Neural progenitor cell (in vitro differentiated cells): ENCODE results near the gene PLIN5. TPM values are rescaled to one million over a fixed set of nuclear protein-coding genes. Genes with fewer than 3 reads are reported as not detected.

Experiments used
- DNase-seq: peaks from one replicate; pipeline ENCODE4 v3.0.0-alpha.2; 2016; ENCODE audit warnings: low spot score
- H2AFZ ChIP-seq: fragments of 200-600 bp; sonication (generic); replicated peaks from 2 replicates; pipeline ENCODE4 v1.6.1; 2016; ENCODE audit warnings: antibody characterized with exemption
- H3F3A ChIP-seq: fragments of 200-600 bp; sonication (generic); 2 replicates; pipeline ENCODE4 v1.6.1; 2016; ENCODE audit warnings: antibody characterized with exemption, low read depth
- H3K27ac ChIP-seq: fragments of 200-600 bp; sonication (generic); 2 replicates; pipeline ENCODE4 v1.5.1; 2016; ENCODE audit warnings: mild to moderate bottlenecking
- H3K27me3 ChIP-seq: fragments of 200-600 bp; sonication (generic); 2 replicates; pipeline ENCODE4 v1.6.1; 2016; ENCODE audit warnings: mild to moderate bottlenecking, moderate library complexity
- H3K36me3 ChIP-seq: fragments of 200-600 bp; sonication (generic); 2 replicates; pipeline ENCODE4 v1.5.1; 2016
- H3K4me1 ChIP-seq: fragments of 200-600 bp; sonication (generic); 2 replicates; pipeline ENCODE4 v1.6.1; 2016; ENCODE audit warnings: mixed run types
- H3K4me2 ChIP-seq: fragments of 200-600 bp; sonication (generic); 2 replicates; pipeline ENCODE4 v1.6.1; 2016
- H3K4me3 ChIP-seq: fragments of 200-600 bp; sonication (generic); 2 replicates; pipeline ENCODE4 v1.5.1; 2016
- H3K79me2 ChIP-seq: fragments of 200-600 bp; sonication (generic); 2 replicates; pipeline ENCODE4 v1.6.1; 2016; ENCODE audit warnings: low read depth
- H3K9ac ChIP-seq: fragments of 200-600 bp; sonication (generic); 2 replicates; pipeline ENCODE4 v1.6.1; 2016
- H3K9me3 ChIP-seq: fragments of 200-600 bp; sonication (generic); 2 replicates; pipeline ENCODE4 v1.5.1; 2016; ENCODE audit warnings: low read depth
- H4K20me1 ChIP-seq: fragments of 200-600 bp; sonication (generic); 2 replicates; pipeline ENCODE4 v1.6.1; 2016; ENCODE audit warnings: low read depth
- H3K27ac Mint-ChIP-seq: 3 replicates; pipeline ENCODE4 v1.8.0; 2021; ENCODE audit warnings: mixed read lengths
- H3K27me3 Mint-ChIP-seq: 2 replicates; pipeline ENCODE4 v1.8.0; 2022; ENCODE audit warnings: low read depth, mild to moderate bottlenecking, inconsistent platforms, moderate library complexity, mixed read lengths; ENCODE audit not compliant: insufficient read depth
- H3K36me3 Mint-ChIP-seq: 3 replicates; pipeline ENCODE4 v1.8.0; 2021; ENCODE audit warnings: mixed read lengths
- H3K4me1 Mint-ChIP-seq: 3 replicates; pipeline ENCODE4 v1.8.0; 2021; ENCODE audit warnings: mixed read lengths
- H3K4me3 Mint-ChIP-seq: 3 replicates; pipeline ENCODE4 v1.8.0; 2021; ENCODE audit warnings: mild to moderate bottlenecking, moderate library complexity, mixed read lengths
- H3K9me3 Mint-ChIP-seq: 3 replicates; pipeline ENCODE4 v1.8.0; 2020; ENCODE audit warnings: mixed read lengths
- EZH2 ChIP-seq: fragments of 200-600 bp; sonication (generic); IDR thresholded peaks from 2 replicates; pipeline ENCODE4 v1.6.1; 2017; ENCODE audit warnings: antibody characterized with exemption, mild to moderate bottlenecking, moderate library complexity
- EZH2phosphoT487 ChIP-seq: fragments of 200-600 bp; sonication (generic); IDR thresholded peaks from 2 replicates; pipeline ENCODE4 v1.6.1; 2017; ENCODE audit warnings: antibody characterized with exemption
- total RNA-seq: library from RNA; depleted of rRNA; stranded (reverse); fragments of >200 nt; gene quantifications from 2 replicates; pipeline ENCODE4 v1.2.3, GENCODE V29; 2015; ENCODE audit warnings: low replicate concordance
- TF ChIP-seq, protein P1 (sequence below): fragments of 200-600 bp; sonication (generic); IDR thresholded peaks from 2 replicates; pipeline ENCODE4 v1.5.1; 2017; ENCODE audit warnings: antibody characterized with exemption, mild to moderate bottlenecking

PLIN5 gene
- total RNA-seq, 1 donor from 2014 or later: 1.2 TPM

- Histone ChIP-seq H3K36me3 (no peaks in the 10 kb centered on the region), H3K4me2 (no peak overlapping the region), H2AFZ (no peak overlapping the region), H3K27me3 (no peaks in the 10 kb centered on the region), H3K27ac (no peak overlapping the region), H3K4me3 (no peak overlapping the region), H4K20me1 (peaks cover 45% of the 10 kb centered on the region), H3K79me2 (peaks cover 4% of the 10 kb centered on the region), H3K9me3 (no peaks in the 10 kb centered on the region), H3F3A (no peaks in the 10 kb centered on the region), H3K9ac (no peak overlapping the region), H3K4me1 (no peaks in the 10 kb centered on the region)
- H3K4me1 Mint-ChIP-seq: peaks cover 2% of the 10 kb centered on the region
- H3K36me3 Mint-ChIP-seq: peaks cover 16% of the 10 kb centered on the region
- H3K9me3 Mint-ChIP-seq: no peaks in the 10 kb centered on the region
- no peak overlapping the region for H3K27ac Mint-ChIP-seq
- no peak for TF ChIP-seq EZH2phosphoT487
- TF ChIP-seq, protein P1, sequence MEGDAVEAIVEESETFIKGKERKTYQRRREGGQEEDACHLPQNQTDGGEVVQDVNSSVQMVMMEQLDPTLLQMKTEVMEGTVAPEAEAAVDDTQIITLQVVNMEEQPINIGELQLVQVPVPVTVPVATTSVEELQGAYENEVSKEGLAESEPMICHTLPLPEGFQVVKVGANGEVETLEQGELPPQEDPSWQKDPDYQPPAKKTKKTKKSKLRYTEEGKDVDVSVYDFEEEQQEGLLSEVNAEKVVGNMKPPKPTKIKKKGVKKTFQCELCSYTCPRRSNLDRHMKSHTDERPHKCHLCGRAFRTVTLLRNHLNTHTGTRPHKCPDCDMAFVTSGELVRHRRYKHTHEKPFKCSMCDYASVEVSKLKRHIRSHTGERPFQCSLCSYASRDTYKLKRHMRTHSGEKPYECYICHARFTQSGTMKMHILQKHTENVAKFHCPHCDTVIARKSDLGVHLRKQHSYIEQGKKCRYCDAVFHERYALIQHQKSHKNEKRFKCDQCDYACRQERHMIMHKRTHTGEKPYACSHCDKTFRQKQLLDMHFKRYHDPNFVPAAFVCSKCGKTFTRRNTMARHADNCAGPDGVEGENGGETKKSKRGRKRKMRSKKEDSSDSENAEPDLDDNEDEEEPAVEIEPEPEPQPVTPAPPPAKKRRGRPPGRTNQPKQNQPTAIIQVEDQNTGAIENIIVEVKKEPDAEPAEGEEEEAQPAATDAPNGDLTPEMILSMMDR: no peak
- TF ChIP-seq EZH2: no peak
- H3K4me3 Mint-ChIP-seq: no peak overlapping the region
- DNase-seq: peak; percentile 48
- H3K27me3 Mint-ChIP-seq: no peaks in the 10 kb centered on the region
Observed at GRCh38 chr19:4556597-4557127, 21.6 kb upstream of the PLIN5 start.

DNA sequence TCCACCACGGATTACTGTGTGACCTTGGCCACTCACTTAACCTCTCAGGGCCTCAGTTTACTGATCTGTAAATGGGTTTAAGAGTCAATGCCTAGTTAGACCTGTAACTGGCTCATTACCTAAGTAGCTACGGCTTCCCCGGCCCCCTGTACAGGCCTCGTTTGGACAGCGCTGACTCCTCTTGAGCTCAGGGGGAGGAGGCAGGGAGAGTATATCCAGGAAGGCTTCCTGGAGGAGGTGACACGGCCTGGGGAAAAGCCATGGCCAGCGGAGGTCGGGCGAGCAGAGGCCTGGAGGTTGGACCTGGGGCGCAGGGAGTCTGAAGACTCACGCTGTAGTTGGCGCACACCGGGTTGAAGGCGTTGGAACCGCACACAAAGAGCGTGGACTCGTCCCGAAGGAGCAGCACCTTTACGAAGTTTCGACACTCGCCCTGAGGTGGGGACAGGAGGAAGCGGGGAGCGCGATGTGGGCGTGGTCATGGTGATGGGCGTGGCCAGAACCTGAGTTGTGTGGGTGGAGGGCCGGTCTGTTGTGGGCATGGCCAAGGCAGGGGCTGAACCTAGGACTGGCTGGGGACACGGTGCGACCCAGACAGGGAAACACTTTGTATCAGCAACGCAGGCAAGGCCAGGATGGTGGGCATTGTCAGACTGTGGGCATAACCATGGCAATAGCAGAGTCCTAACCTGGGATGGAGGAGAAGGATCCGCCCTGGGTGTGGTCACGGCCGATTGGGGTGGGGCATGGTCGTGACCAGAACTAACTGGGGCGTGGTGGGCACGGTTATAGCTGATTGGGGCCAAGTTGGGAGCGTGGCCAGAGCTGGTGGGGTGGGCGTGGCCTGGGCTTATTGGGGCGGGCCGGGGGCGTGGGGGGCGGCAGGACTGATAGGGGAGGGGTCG, 20.9 kb upstream of the PLIN5 start:
- H3K27ac ChIP-seq: no peak overlapping the region
- peaks cover 45% of the 10 kb centered on the region for H4K20me1 ChIP-seq
- no peaks in the 10 kb centered on the region for H3K36me3 ChIP-seq
- H3K4me1 ChIP-seq: no peaks in the 10 kb centered on the region
- peaks cover 3% of the 10 kb centered on the region for H3K79me2 ChIP-seq
- no peaks in the 10 kb centered on the region for H3K27me3 Mint-ChIP-seq
- H3K27ac Mint-ChIP-seq: no peak overlapping the region
- H3K4me1 Mint-ChIP-seq: peaks cover 2% of the 10 kb centered on the region
- H3K4me2 ChIP-seq: no peak overlapping the region
- H3K27me3 ChIP-seq: no peaks in the 10 kb centered on the region
- no peak overlapping the region for H2AFZ ChIP-seq
- no peak overlapping the region for H3K9ac ChIP-seq
- no peak overlapping the region for H3K4me3 ChIP-seq
- no peaks in the 10 kb centered on the region for H3K9me3 ChIP-seq
- peaks cover 16% of the 10 kb centered on the region for H3K36me3 Mint-ChIP-seq
- H3F3A ChIP-seq: no peaks in the 10 kb centered on the region
- H3K9me3 Mint-ChIP-seq: no peaks in the 10 kb centered on the region
- no peak for DNase-seq
- peak overlapping the region; percentile 58 for H3K4me3 Mint-ChIP-seq
- TF ChIP-seq EZH2 (no peak), EZH2phosphoT487 (no peak)
- TF ChIP-seq, protein P1: no peak

DNA sequence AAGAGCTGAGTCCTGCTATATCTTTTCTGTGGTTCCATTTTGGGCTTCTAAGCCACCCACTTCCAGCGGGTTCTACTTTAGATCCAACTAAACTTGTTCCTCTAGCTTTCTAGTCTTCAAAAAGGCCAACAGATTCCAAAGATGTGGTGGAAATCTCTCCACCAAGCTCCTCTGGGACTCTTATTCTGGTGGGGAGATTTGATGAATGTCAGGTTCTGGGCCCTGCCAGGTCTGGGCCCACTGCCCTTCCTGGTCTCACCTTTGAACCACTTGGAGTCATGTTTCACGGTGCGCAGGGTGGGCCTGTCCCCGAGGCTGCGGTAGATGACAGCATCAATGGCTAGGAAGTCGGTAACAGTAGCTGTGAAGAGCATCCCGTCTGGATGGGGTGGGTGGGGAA, 19.7 kb upstream of the PLIN5 start:
- Histone ChIP-seq H3K4me3 (no peak overlapping the region), H2AFZ (no peak overlapping the region), H3K4me2 (no peak overlapping the region), H4K20me1 (peaks cover 44% of the 10 kb centered on the region), H3K9ac (no peak overlapping the region), H3K27me3 (no peaks in the 10 kb centered on the region), H3K4me1 (no peaks in the 10 kb centered on the region), H3K27ac (no peak overlapping the region), H3K36me3 (no peaks in the 10 kb centered on the region), H3K9me3 (no peaks in the 10 kb centered on the region), H3K79me2 (no peaks in the 10 kb centered on the region), H3F3A (no peaks in the 10 kb centered on the region)
- peaks cover 2% of the 10 kb centered on the region for H3K4me1 Mint-ChIP-seq
- TF ChIP-seq EZH2 (no peak), EZH2phosphoT487 (no peak)
- TF ChIP-seq, protein P1: no peak
- no peaks in the 10 kb centered on the region for H3K9me3 Mint-ChIP-seq
- no peaks in the 10 kb centered on the region for H3K27me3 Mint-ChIP-seq
- no peak overlapping the region for H3K27ac Mint-ChIP-seq
- H3K36me3 Mint-ChIP-seq: peaks cover 16% of the 10 kb centered on the region
- no peak overlapping the region for H3K4me3 Mint-ChIP-seq
- no peak for DNase-seq
